AG09319 (cell line): Measurements from ENCODE around the gene METRN.

ENCODE experiments used
- DNase-seq: peaks from one replicate; pipeline ENCODE4 v3.0.0-alpha.2; 2010; ENCODE audit warnings: low read depth; ENCODE audit errors: extremely low read depth
- TF ChIP-seq, protein P1 (sequence below): IDR thresholded peaks from 2 replicates; pipeline ENCODE4 v1.5.1; 2011; ENCODE audit warnings: low read depth, mild to moderate bottlenecking, inconsistent platforms, low read length, moderate library complexity

The METRN gene

DNA sequence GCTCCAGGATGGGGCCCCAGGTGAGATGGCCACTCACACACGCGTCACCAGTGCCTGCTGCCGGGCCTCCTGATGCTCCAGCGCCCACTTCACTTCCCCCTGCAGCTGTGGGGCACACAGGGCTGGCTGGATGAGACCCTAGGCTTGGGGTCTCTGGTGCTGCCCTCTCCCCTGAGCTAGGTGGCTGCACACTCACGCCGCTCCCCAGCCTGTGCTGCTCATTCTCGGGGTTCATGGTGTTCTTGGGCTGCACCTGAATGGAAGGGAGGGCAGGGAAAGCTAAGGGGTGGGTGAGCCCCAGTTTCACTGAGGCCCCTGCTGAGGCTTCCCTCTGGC is 10.1 kb downstream of the METRN start:
- TF ChIP-seq, protein P1, sequence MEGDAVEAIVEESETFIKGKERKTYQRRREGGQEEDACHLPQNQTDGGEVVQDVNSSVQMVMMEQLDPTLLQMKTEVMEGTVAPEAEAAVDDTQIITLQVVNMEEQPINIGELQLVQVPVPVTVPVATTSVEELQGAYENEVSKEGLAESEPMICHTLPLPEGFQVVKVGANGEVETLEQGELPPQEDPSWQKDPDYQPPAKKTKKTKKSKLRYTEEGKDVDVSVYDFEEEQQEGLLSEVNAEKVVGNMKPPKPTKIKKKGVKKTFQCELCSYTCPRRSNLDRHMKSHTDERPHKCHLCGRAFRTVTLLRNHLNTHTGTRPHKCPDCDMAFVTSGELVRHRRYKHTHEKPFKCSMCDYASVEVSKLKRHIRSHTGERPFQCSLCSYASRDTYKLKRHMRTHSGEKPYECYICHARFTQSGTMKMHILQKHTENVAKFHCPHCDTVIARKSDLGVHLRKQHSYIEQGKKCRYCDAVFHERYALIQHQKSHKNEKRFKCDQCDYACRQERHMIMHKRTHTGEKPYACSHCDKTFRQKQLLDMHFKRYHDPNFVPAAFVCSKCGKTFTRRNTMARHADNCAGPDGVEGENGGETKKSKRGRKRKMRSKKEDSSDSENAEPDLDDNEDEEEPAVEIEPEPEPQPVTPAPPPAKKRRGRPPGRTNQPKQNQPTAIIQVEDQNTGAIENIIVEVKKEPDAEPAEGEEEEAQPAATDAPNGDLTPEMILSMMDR: no peak
- DNase-seq: no peak

DNA sequence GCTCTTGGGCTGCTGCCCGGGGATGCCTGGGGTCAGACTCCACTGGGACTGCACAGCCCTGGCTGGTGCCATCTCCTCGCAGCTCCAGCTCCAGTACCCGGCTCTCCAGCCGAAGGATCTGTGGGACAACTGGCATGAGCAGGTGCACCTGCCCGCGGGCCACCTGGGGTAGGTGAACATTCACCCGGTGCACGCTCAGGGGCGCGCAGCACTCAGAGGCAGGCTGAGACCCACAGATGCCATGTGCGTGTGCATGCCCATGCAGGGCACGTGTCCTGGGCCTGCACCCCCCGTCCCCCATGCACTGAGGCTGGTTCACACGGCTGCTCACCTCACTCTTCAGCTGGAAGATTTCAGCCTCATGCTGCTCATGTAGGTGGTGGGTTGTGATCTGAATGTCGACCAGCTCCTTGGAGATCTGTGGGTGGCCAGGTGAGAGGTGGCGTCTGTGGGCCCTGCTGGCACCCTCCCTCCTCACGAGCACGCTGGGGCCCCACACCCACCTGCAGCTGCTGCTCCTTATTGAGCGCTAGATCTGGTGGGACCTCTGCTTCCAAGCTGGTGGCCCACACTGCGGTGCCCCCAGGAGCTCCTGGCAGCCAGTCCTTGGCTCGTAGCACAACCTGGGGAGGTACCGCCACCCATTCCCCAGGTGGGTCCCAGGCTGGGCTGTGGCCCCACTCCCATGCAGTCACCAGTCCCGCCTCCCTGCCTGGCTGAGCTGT is 10.7 kb downstream of the METRN start:
- TF ChIP-seq, protein P1: no peak
- DNase-seq: no peak

DNA sequence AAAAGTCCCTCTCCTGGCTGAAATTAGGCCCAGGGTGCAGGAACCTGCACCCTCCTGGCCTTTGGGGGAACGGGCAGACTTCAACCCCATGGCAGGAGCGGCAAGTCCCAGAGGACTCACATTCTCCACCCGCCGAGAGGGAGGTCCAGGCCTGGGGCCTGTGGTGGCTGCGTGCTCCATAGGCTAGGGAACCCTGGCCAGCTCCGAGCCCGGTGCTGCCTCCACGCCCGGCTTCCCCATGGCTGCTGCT is 11.2 kb downstream of the METRN start:
- DNase-seq: no peak
- TF ChIP-seq, protein P1: no peak

DNA sequence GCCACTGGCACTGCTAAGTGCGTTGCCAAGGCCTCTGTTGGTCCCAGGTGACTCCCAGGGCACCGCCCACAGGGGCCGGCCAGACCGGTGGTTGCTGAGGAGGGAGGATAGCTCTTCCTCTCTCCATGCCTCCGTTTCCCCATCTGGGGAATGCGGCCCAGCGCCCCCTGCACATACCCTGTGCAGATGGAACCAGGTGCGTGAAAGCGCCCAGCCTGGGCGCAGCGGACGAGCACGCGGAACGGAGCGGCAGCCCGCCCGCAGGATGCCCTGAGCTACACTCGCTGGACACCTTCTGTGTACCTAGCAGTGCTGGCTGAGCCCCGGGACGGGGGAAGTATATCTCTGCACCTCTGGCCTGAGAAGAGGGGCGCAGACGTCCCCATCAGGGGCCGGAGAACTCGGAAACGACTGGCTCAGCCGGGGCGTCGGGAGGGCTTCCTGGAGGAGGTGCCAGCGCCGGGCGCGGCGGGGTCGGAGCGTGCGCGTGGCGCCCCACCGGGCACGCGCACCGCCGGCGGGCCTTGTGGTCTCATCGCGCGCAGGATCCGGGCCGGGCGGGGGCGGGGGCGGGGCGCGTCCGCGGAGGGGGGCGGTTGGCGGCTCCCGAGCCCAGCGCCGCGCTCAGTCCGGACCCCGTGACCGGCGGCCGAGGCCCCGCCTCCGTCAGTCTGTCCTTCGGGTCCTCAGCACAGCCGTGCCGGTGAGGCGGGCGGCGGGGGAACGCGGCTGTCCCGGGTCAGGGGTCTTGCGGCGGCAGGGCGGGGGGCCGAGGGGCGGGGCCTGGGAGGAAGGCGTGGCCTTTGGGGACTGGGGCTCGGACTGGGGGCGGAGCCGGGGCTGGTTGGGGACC is 11.7 kb downstream of the METRN start, which contains the start of the genes CCDC78 and HAGHL:
Gene CCDC78 (minus strand): TSS at position 6 of the 853 bp plus-strand sequence. CDS start 76 bp downstream, outside the sequence.
Gene HAGHL (plus strand): TSS at position 669 of the 853 bp plus-strand sequence. CDS start 404 bp downstream, outside the sequence.
- no peak for DNase-seq
- TF ChIP-seq, protein P1: no peak

DNA sequence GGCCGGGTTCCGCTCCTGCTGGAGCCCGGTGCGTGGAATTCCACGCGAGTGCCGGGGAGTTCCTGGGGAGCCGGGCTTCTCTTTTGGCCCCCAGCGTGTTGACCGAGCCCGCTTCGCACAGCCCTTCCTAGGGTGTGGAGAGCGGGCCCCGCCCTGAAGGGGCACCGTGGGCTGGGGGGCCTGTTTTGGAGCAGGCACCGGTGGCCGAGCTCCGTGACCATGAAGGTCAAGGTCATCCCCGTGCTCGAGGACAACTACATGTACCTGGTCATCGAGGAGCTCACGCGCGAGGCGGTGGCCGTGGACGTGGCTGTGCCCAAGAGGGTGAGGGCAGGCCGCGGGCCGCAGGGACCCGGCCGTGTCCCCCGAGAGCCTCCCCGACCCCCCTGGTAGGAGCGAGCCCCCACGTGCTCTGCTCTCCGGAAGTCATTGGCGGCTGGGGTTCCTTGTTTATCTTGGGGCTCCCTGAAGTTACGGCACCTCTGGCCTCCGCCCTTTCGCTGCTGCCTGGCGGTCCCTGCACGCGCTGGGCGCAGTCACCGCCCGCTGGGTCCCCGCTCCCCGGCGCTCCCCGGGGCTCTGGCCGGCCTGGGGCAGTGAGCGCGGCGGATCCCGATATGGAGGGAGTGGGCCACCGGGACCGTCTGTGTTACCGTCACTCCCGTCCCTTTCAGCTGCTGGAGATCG is 12.5 kb downstream of the METRN start:
- TF ChIP-seq, protein P1: no peak
- DNase-seq: no peak

DNA sequence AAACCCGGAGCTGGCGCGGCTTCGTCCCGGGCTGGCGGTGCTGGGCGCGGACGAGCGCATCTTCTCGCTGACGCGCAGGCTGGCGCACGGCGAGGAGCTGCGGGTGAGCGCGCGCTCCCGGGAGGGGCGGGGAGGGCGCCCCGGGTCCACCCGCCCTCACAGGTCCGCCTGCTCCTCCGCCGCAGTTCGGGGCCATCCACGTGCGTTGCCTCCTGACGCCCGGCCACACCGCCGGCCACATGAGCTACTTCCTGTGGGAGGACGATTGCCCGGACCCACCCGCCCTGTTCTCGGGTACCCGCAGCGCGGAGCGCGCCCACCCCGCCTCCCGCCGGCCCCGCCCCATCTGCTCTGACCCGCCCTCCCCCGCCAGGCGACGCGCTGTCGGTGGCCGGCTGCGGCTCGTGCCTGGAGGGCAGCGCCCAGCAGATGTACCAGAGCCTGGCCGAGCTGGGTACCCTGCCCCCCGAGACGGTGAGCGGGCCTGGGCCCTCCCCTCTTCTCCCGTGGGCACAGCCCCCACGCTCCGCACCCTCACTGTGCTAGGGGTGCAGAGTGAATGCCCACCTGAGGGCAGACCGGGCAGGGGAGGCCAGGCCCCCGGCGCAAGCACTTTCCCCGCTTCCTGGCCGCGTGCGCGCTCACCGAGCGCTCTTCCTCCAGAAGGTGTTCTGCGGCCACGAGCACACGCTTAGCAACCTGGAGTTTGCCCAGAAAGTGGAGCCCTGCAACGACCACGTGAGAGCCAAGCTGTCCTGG is 13.4 kb downstream of the METRN start:
- no peak for DNase-seq
- TF ChIP-seq, protein P1: no peak
